ENCODE data around the gene LRATD1. TPM values are rescaled to one million over a fixed set of nuclear protein-coding genes. Genes with fewer than 3 reads are reported as not detected.

The LRATD1 gene
- total and polyA plus RNA-seq, 9 of the 15 experiments (the other 6 are each of a cell fraction or from before 2014, with no cell fraction given) = 0.36 to 6.5 (median 2.8) TPM

DNA sequence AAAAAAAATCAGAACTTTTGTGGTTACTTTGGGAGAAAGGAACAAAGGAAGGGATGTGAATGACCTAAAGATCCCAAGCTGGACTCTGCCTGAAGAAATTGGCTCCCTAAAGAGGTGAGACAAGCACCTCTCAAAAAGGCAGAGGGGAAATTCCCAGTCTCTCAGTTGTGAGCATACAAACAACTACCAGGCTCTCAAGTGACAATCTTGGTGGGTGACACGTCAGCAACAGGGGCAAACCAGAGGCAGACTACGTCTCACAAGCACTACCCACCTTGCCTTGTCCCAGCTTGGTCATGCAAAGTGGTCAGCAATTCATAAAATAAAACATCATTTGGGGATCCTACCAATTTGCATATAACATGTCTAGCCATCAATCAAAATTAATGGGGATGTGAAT, 24.3 kb upstream of the LRATD1 start:
- 0% methylated on average over 2 of the region's 2 CpGs for WGBS (ENCODE audit: insufficient coverage, low coverage, missing lambda C conversion rate)
- in situ Hi-C loops (cut with MboI) = no loop called here
- TF ChIP-seq GABPB2 (CRISPR knock-in tag; conservative IDR thresholded peaks at IDR 0.05) = no peak
- TF ChIP-seq ZNF589 (CRISPR knock-in tag; IDR thresholded peaks at IDR 0.05; ENCODE audit: low read depth) = no peak
- TF ChIP-seq POLR3G (IDR thresholded peaks at IDR 0.05; ENCODE audit: extremely low read depth, insufficient read length, insufficient replicate concordance) = no peak
- TF ChIP-seq XRCC3 (IDR thresholded peaks at IDR 0.05) = no peak
- no peak for TF ChIP-seq ETV1 (tag; conservative IDR thresholded peaks at IDR 0.05; ENCODE audit: low read depth)

DNA sequence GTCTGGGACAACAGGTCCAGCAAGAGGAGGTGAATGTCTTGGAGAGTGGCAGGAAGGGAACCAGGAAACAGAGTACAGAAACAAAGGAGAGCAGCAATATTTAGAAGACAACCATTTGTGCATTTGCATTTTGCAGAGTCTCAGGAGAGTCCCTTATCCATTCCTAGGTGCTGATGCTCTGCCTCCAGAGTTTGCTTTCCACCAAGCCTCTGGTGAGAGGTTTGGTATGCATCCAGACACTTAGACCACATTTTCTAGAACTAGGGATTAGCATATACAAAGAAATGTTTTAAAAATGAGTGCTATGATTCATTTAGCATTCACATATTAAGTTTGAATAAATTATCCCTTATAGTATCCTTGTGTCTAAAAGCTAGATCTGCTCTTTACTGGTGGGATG, 18.5 kb upstream of the LRATD1 start:
- Histone ChIP-seq H3K9me1 (ENCODE audit: control insufficient read depth, insufficient read depth, low read length) (no peaks in the 10 kb centered on the region), H3K79me2 (ENCODE audit: control insufficient read depth, insufficient read depth, low read length) (no peaks in the 10 kb centered on the region), H3K27ac (ENCODE audit: extremely low read depth, low read depth, low read length) (no peak overlapping the region), H3K9me3 (replicated peaks; ENCODE audit: control insufficient read depth, insufficient read depth, low read depth, low read length) (no peaks in the 10 kb centered on the region), H3K4me2 (ENCODE audit: insufficient read depth, low read length) (no peak overlapping the region), H3K9ac (ENCODE audit: insufficient read depth in 1 of 2, low read depth in 2 of 2, low read length in 2 of 2) (no peak overlapping the region), H3K27me3 (ENCODE audit: control insufficient read depth in 2 of 2, insufficient read depth in 2 of 2, low read length in 2 of 2) (no peaks in the 10 kb centered on the region), H2AFZ (ENCODE audit: low read depth, low read length) (no peak overlapping the region), H3K36me3 (ENCODE audit: control insufficient read depth, insufficient read depth, low read length) (no peaks in the 10 kb centered on the region), H3K4me3 (no peak overlapping the region), H4K20me1 (replicated peaks; ENCODE audit: control insufficient read depth, insufficient read depth, low read length) (no peaks in the 10 kb centered on the region), H3K4me1 (replicated peaks in 1 of 2; ENCODE audit: control insufficient read depth in 2 of 2, insufficient read depth in 2 of 2, low read length in 2 of 2) (no peaks in the 10 kb centered on the region)
- FAIRE-seq = no peak
- ChIA-PET POLR2A (no interaction called here), CTCF (ENCODE audit: low intra/inter-chr PET ratio) (no interaction called here)
- no peak for TF ChIP-seq CBFA2T2 (conservative IDR thresholded peaks at IDR 0.05)
- TF ChIP-seq SMARCB1 (IDR thresholded peaks at IDR 0.05; ENCODE audit: insufficient read length, low read depth) = no peak
- TF ChIP-seq DIDO1 (tag; IDR thresholded peaks at IDR 0.05; ENCODE audit: low read depth) = no peak
- TF ChIP-seq FOXK1 (CRISPR knock-in tag; IDR thresholded peaks at IDR 0.05; ENCODE audit: borderline replicate concordance) = no peak
- no peak for TF ChIP-seq ARNT (IDR thresholded peaks at IDR 0.05)
- no peak for TF ChIP-seq SP1 (CRISPR knock-in tag; IDR thresholded peaks at IDR 0.05)
- TF ChIP-seq, protein P1, sequence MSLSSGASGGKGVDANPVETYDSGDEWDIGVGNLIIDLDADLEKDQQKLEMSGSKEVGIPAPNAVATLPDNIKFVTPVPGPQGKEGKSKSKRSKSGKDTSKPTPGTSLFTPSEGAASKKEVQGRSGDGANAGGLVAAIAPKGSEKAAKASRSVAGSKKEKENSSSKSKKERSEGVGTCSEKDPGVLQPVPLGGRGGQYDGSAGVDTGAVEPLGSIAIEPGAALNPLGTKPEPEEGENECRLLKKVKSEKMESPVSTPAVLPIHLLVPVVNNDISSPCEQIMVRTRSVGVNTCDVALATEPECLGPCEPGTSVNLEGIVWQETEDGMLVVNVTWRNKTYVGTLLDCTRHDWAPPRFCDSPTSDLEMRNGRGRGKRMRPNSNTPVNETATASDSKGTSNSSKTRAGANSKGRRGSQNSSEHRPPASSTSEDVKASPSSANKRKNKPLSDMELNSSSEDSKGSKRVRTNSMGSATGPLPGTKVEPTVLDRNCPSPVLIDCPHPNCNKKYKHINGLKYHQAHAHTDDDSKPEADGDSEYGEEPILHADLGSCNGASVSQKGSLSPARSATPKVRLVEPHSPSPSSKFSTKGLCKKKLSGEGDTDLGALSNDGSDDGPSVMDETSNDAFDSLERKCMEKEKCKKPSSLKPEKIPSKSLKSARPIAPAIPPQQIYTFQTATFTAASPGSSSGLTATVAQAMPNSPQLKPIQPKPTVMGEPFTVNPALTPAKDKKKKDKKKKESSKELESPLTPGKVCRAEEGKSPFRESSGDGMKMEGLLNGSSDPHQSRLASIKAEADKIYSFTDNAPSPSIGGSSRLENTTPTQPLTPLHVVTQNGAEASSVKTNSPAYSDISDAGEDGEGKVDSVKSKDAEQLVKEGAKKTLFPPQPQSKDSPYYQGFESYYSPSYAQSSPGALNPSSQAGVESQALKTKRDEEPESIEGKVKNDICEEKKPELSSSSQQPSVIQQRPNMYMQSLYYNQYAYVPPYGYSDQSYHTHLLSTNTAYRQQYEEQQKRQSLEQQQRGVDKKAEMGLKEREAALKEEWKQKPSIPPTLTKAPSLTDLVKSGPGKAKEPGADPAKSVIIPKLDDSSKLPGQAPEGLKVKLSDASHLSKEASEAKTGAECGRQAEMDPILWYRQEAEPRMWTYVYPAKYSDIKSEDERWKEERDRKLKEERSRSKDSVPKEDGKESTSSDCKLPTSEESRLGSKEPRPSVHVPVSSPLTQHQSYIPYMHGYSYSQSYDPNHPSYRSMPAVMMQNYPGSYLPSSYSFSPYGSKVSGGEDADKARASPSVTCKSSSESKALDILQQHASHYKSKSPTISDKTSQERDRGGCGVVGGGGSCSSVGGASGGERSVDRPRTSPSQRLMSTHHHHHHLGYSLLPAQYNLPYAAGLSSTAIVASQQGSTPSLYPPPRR (CRISPR knock-in tag; IDR thresholded peaks at IDR 0.05; ENCODE audit: borderline replicate concordance) = no peak
- TF ChIP-seq ZFPM2 (CRISPR knock-in tag; IDR thresholded peaks at IDR 0.05) = no peak
- no peak for ATAC-seq
- in situ Hi-C loops (cut with MboI) = no loop called here
- no TSS peak for BruUV-seq (replicated peaks)
- no peak for DNase-seq (ENCODE audit: extremely low read depth in 1 of 4, low spot score in 3 of 4)
- intact Hi-C loops (cut with micrococcal nuclease) = no loop called here

More for the DNA sequence above, 24.3 kb upstream of the LRATD1 start:
- no peak for DNase-seq (ENCODE audit: extremely low read depth in 1 of 4, low spot score in 3 of 4)
- Histone ChIP-seq H2AFZ (ENCODE audit: low read depth, low read length) (no peak overlapping the region), H4K20me1 (replicated peaks; ENCODE audit: control insufficient read depth, insufficient read depth, low read length) (no peaks in the 10 kb centered on the region), H3K36me3 (ENCODE audit: control insufficient read depth, insufficient read depth, low read length) (no peaks in the 10 kb centered on the region), H3K79me2 (ENCODE audit: control insufficient read depth, insufficient read depth, low read length) (no peaks in the 10 kb centered on the region), H3K27me3 (ENCODE audit: control insufficient read depth in 2 of 2, insufficient read depth in 2 of 2, low read length in 2 of 2) (no peaks in the 10 kb centered on the region), H3K4me1 (replicated peaks in 1 of 2; ENCODE audit: control insufficient read depth in 2 of 2, insufficient read depth in 2 of 2, low read length in 2 of 2) (no peaks in the 10 kb centered on the region), H3K4me2 (ENCODE audit: insufficient read depth, low read length) (no peak overlapping the region), H3K4me3 (no peak overlapping the region), H3K9ac (ENCODE audit: insufficient read depth in 1 of 2, low read depth in 2 of 2, low read length in 2 of 2) (no peak overlapping the region), H3K9me3 (replicated peaks; ENCODE audit: control insufficient read depth, insufficient read depth, low read depth, low read length) (no peaks in the 10 kb centered on the region), H3K27ac (ENCODE audit: extremely low read depth, low read depth, low read length) (no peak overlapping the region), H3K9me1 (ENCODE audit: control insufficient read depth, insufficient read depth, low read length) (no peaks in the 10 kb centered on the region)
- POLR2A ChIA-PET = no interaction called here
- FAIRE-seq = no peak
- ATAC-seq = no peak
- BruUV-seq (replicated peaks) = no TSS peak
- intact Hi-C loops (cut with micrococcal nuclease) = no loop called here
- CTCF ChIA-PET (ENCODE audit: low intra/inter-chr PET ratio) = no interaction called here

Data from K562 (cell line).